HFF-Myc (cell line): ENCODE measurements around the gene BRIX1.
A peak's percentile ranks its signal among the peaks of the same experiment; 100 is the strongest.

ENCODE experiments used
- DNase-seq: peaks from one replicate; pipeline ENCODE4 v3.0.0-alpha.2; 2011; ENCODE audit warnings: low read depth; ENCODE audit errors: extremely low read depth
- H3K4me3 ChIP-seq: replicated peaks from 2 replicates; pipeline ENCODE4 v1.5.1; 2011; ENCODE audit warnings: low read depth, mild to moderate bottlenecking, control low read depth, low read length
- TF ChIP-seq, protein P1 (sequence below): IDR thresholded peaks from 2 replicates; pipeline ENCODE4 v1.5.1; 2012; ENCODE audit warnings: mild to moderate bottlenecking, low read depth, low read length, control low read depth; ENCODE audit errors: missing control alignments

Gene BRIX1

DNA sequence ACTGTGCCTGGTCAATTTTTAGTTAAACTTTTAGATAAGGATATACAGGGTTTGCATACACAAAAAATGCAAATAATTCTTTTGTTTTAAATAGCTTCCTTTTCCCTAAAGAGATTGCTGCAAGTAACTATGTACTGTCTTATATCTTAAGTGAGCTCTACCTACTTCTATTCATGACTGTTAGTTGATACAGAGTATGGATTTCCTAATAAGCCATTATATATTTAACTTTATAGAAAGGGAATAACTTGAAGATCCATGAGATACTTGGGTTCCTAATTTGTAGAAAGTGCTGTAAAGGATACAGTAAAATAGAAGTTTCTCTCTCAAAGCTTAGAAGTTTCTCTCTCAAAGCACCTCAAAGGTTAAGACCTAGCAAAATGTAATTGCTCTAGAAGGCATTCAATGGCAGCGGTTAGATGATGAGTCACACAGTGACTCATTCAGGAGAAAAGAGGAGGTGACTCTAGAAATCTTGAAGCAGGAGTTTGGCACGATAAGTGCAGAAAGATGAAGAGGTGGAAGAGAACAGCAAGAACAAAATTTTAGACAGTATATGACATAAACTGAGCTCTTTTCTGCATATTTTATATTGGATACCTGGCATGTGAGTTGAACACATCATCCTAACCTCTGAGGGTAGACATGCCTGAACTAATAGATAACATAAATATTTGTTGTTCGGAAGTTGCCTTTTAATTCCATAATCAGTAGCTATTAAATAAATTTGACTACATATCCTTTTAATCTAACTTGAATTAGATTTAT, 8.4 kb downstream of the BRIX1 start:
- DNase-seq: peak; percentile 72
- TF ChIP-seq, protein P1, sequence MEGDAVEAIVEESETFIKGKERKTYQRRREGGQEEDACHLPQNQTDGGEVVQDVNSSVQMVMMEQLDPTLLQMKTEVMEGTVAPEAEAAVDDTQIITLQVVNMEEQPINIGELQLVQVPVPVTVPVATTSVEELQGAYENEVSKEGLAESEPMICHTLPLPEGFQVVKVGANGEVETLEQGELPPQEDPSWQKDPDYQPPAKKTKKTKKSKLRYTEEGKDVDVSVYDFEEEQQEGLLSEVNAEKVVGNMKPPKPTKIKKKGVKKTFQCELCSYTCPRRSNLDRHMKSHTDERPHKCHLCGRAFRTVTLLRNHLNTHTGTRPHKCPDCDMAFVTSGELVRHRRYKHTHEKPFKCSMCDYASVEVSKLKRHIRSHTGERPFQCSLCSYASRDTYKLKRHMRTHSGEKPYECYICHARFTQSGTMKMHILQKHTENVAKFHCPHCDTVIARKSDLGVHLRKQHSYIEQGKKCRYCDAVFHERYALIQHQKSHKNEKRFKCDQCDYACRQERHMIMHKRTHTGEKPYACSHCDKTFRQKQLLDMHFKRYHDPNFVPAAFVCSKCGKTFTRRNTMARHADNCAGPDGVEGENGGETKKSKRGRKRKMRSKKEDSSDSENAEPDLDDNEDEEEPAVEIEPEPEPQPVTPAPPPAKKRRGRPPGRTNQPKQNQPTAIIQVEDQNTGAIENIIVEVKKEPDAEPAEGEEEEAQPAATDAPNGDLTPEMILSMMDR: no peak
- peak overlapping the region; percentile 4; the same call in 1 of the 2 replicates for H3K4me3 ChIP-seq

DNA sequence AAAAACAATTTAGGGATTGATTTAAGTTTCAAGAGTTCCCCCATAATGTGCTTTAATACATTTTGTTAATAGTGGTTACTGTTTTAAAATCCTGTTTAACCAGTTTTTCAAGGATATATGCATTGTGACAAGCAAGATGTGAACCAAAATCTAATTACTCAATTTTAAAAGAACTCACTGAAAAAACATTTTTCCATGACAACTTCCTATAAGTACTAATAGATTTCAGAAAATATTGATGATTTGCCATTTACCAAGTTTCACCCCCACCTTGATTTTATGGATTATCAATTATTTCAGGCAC, 8.9 kb downstream of the BRIX1 start:
- TF ChIP-seq, protein P1: no peak
- no peak for DNase-seq

GRCh38 chr5:34926318-34926888, 10.9 kb downstream of the BRIX1 start:
- TF ChIP-seq, protein P1: no peak
- no peak for DNase-seq
- H3K4me3 ChIP-seq: no peak overlapping the region

More for the DNA sequence above, 8.9 kb downstream of the BRIX1 start:
- no peak overlapping the region for H3K4me3 ChIP-seq

DNA sequence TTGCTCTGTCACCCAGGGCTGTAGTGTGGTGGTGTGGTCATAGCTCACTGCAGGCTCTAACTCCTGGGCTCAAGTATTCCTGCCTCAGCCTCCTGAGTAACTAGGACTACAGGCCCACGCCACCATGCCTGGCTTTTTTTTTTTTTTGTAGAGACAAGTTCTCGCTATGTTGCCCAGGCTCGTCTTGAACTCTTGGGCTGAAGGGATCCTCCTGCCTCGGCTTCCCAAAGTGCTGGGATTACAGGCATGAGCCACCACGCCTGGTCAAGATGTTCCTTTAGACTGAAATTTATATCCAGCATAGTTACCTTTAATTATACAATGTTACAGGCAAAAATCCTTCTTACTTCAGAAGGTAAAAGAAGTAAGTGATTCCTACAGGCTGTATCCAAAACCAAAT, 12.3 kb downstream of the BRIX1 start:
- TF ChIP-seq, protein P1: no peak
- H3K4me3 ChIP-seq: no peak overlapping the region
- no peak for DNase-seq

DNA sequence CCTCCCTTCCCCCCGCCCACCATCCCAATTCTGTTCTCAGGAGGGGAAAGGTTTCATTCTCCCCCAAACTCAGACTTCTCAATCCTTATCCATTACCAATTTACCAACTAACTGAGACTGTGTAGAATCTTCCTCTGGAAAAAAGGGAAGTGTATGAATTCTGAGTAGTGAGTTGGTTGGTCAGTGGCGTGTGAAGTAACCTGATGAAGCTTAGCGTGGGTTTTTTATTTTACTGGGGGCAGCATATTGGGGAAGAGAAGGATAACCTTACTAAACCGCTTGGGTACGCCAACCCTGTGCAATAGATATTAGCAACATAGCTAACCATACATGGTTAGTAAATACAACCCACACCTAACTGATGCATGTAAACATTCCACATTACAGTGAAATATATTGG, 12.8 kb downstream of the BRIX1 start:
- TF ChIP-seq, protein P1: no peak
- H3K4me3 ChIP-seq: no peak overlapping the region
- DNase-seq: no peak

- peak; percentile 63 for DNase-seq
- TF ChIP-seq, protein P1: no peak
Measured at GRCh38 chr5:34929134-34929719, 13.7 kb downstream of the BRIX1 start, which contains the start of gene DNAJC21. TSS of gene DNAJC21 (plus strand) at chr5:34929559. CDS start at chr5:34929820, 261 bp downstream.

More at GRCh38 chr5:34929134-34929719, 13.7 kb downstream of the BRIX1 start, which contains the start of gene DNAJC21:
- H3K4me3 ChIP-seq: peak within 1 kb of the TSS; percentile 82
